GM23338 (cell line): ENCODE measurements around the gene RAB11A. TPM values are rescaled to one million over a fixed set of nuclear protein-coding genes. Genes with fewer than 3 reads are reported as not detected.

ENCODE experiments used
- ATAC-seq: fragments of 200-7000 bp; cut with Tn5 transposase; 3 replicates; pipeline ENCODE4 v1.9.1; 2020
- DNase-seq: peaks from one replicate; pipeline ENCODE4 v3.0.0-alpha.2; 2015; ENCODE audit warnings: low spot score
- H2AFZ ChIP-seq: fragments of 200-600 bp; sonication (generic); 2 replicates; pipeline ENCODE4 v1.8.0; 2016; ENCODE audit warnings: antibody characterized with exemption, mild to moderate bottlenecking, moderate library complexity
- H3F3A ChIP-seq: fragments of 200-600 bp; sonication (generic); replicated peaks from 2 replicates; pipeline ENCODE4 v1.8.0; 2017; ENCODE audit warnings: antibody characterized with exemption, mixed run types, low read depth
- H3K27ac ChIP-seq: fragments of 200-600 bp; sonication (generic); 2 replicates; pipeline ENCODE4 v1.6.1; 2016; ENCODE audit warnings: low read depth
- H3K27me3 ChIP-seq: fragments of 200-600 bp; sonication (generic); 2 replicates; pipeline ENCODE4 v1.8.0; 2016; ENCODE audit warnings: mild to moderate bottlenecking, mixed run types, moderate library complexity; ENCODE audit not compliant: insufficient read depth
- H3K36me3 ChIP-seq: fragments of 200-600 bp; sonication (generic); 2 replicates; pipeline ENCODE4 v1.8.0; 2016; ENCODE audit warnings: mild to moderate bottlenecking; ENCODE audit not compliant: insufficient read depth
- H3K4me1 ChIP-seq: fragments of 200-600 bp; sonication (generic); 2 replicates; pipeline ENCODE4 v1.8.0; 2016; ENCODE audit warnings: mild to moderate bottlenecking, moderate library complexity; ENCODE audit not compliant: insufficient read depth
- H3K4me2 ChIP-seq: fragments of 200-600 bp; sonication (generic); 2 replicates; pipeline ENCODE4 v1.7.1; 2017; ENCODE audit warnings: mixed run types
- H3K4me3 ChIP-seq: fragments of 200-600 bp; sonication (generic); 2 replicates; pipeline ENCODE4 v1.6.1; 2016; ENCODE audit warnings: mixed run types
- H3K79me2 ChIP-seq: fragments of 200-600 bp; sonication (generic); replicated peaks from 2 replicates; pipeline ENCODE4 v1.8.0; 2017; ENCODE audit warnings: mild to moderate bottlenecking; ENCODE audit not compliant: insufficient read depth
- H3K9me2 ChIP-seq: fragments of 200-600 bp; sonication (generic); 2 replicates; pipeline ENCODE4 v1.8.0; 2017; ENCODE audit not compliant: insufficient read depth
- H4K20me1 ChIP-seq: fragments of 200-600 bp; sonication (generic); replicated peaks from 2 replicates; pipeline ENCODE4 v1.8.0; 2017; ENCODE audit warnings: mild to moderate bottlenecking; ENCODE audit not compliant: insufficient read depth
- H3K27ac Mint-ChIP-seq: 2 replicates; pipeline ENCODE4 v1.8.0; 2020; ENCODE audit warnings: inconsistent platforms, mild to moderate bottlenecking, moderate library complexity, mixed read lengths
- H3K27me3 Mint-ChIP-seq: 3 replicates; pipeline ENCODE4 v1.8.0; 2022; ENCODE audit warnings: low read depth, mild to moderate bottlenecking, moderate library complexity, mixed read lengths, inconsistent platforms; ENCODE audit not compliant: insufficient read depth, poor library complexity
- H3K36me3 Mint-ChIP-seq: 3 replicates; pipeline ENCODE4 v1.8.0; 2021; ENCODE audit warnings: low read depth, mild to moderate bottlenecking, inconsistent platforms, moderate library complexity, mixed read lengths
- H3K4me1 Mint-ChIP-seq: 3 replicates; pipeline ENCODE4 v1.8.0; 2020; ENCODE audit warnings: mild to moderate bottlenecking, inconsistent platforms, mixed read lengths
- H3K4me3 Mint-ChIP-seq: 3 replicates; pipeline ENCODE4 v1.8.0; 2021; ENCODE audit warnings: moderate library complexity, mild to moderate bottlenecking, inconsistent platforms, mixed read lengths
- H3K9me3 Mint-ChIP-seq: 3 replicates; pipeline ENCODE4 v1.8.0; 2020; ENCODE audit warnings: moderate library complexity, mild to moderate bottlenecking, inconsistent platforms, mixed read lengths
- CREB1 ChIP-seq: fragments of 250-450 bp; sonication (Bioruptor Pico); IDR thresholded peaks from 2 replicates; pipeline ENCODE4 v1.5.0; 2020; ENCODE audit warnings: low read depth, mild to moderate bottlenecking, moderate library complexity
- CTCF ChIP-seq, 2 experiments: fragments of 200-600 bp in 1 of 2; sonication (generic) in 1 of 2; conservative IDR thresholded peaks; 2 replicates each; pipeline versions ENCODE4 v1.5.1 to v1.6.1; 2016 to 2017; ENCODE audit warnings: antibody characterized with exemption in 2 of 2, low read depth in 2 of 2, mild to moderate bottlenecking in 2 of 2, moderate library complexity in 1 of 2
- ETS1 ChIP-seq: IDR thresholded peaks from 2 replicates; pipeline ENCODE4 v1.6.1; 2016; ENCODE audit warnings: antibody characterized with exemption
- EZH2 ChIP-seq: fragments of 200-600 bp; sonication (generic); IDR thresholded peaks from one replicate; pipeline ENCODE4 v1.8.0; 2017; ENCODE audit warnings: antibody characterized with exemption, mild to moderate bottlenecking, low read depth; ENCODE audit not compliant: unreplicated experiment
- EZH2phosphoT487 ChIP-seq: fragments of 200-600 bp; sonication (generic); IDR thresholded peaks from one replicate; pipeline ENCODE4 v1.8.1; 2018; ENCODE audit warnings: antibody characterized with exemption; ENCODE audit not compliant: unreplicated experiment
- JUNB ChIP-seq: IDR thresholded peaks from one replicate; pipeline ENCODE4 v1.6.1; 2016; ENCODE audit warnings: antibody characterized with exemption; ENCODE audit not compliant: unreplicated experiment
- NANOG ChIP-seq: IDR thresholded peaks from 2 replicates; pipeline ENCODE4 v1.6.1; 2016; ENCODE audit warnings: antibody characterized with exemption, borderline replicate concordance
- POLR2AphosphoS5 ChIP-seq: IDR thresholded peaks from 2 replicates; pipeline ENCODE4 v1.6.1; 2016; ENCODE audit warnings: antibody characterized with exemption, low read depth
- STAT1 ChIP-seq: IDR thresholded peaks from one replicate; pipeline ENCODE4 v1.6.1; 2016; ENCODE audit warnings: antibody characterized with exemption; ENCODE audit not compliant: unreplicated experiment
- ZNF114 ChIP-seq: fragments of 250-450 bp; sonication (Bioruptor Pico); IDR thresholded peaks from 2 replicates; pipeline ENCODE4 v1.5.0; 2020; ENCODE audit warnings: mild to moderate bottlenecking, moderate library complexity
- ZNF331 ChIP-seq: fragments of 250-450 bp; sonication (Bioruptor Pico); IDR thresholded peaks from 2 replicates; pipeline ENCODE4 v1.5.0; 2020; ENCODE audit warnings: low read depth, mild to moderate bottlenecking, moderate library complexity
- polyA plus RNA-seq: library from polyadenylated mRNA; unstranded; fragments of >200 nt; fragmentation: Nextera tagmentation; extraction: Ambion mirVana; gene quantifications from 2 replicates; pipeline ENCODE4 v1.2.1, GENCODE V29; 2016
- total RNA-seq: library from RNA; depleted of rRNA; stranded (reverse); fragments of >200 nt; shearing (Covaris generic); gene quantifications from 2 replicates; pipeline ENCODE4 v1.2.3, GENCODE V29; 2014
- TF ChIP-seq, protein P1 (sequence below): IDR thresholded peaks from one replicate; pipeline ENCODE4 v1.6.1; 2018; ENCODE audit warnings: antibody characterized with exemption; ENCODE audit not compliant: unreplicated experiment
- TF ChIP-seq, protein P2 (sequence below): fragments of 250-450 bp; sonication (Bioruptor Pico); IDR thresholded peaks from 2 replicates; pipeline ENCODE4 v1.5.0; 2020; ENCODE audit warnings: mild to moderate bottlenecking, moderate library complexity

RAB11A gene
- total and polyA plus RNA-seq, 2 experiments from 2014 or later = 251 to 369 TPM

DNA sequence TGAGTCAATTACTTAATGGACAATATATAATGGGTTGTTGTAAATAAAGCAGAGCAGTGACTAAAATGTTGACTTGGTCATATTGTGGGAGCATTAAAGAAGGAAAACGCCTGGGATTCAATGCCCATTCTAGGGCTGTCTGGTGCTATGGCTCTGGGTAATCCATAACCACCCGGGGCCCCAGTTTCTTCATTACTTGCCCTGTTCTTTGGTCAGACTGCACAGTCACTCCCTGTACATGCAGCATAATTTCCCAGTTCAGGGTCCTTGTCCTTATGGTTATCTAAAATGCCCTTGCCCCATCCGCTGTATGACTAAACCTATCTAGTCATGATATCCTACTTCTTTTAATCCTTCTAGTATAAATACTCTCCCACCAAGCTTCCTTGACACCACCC, 49.7 kb upstream of the RAB11A start:
- ATAC-seq = no peak

More for the DNA sequence above, 49.7 kb upstream of the RAB11A start:
- H3K4me1 ChIP-seq = no peaks in the 10 kb centered on the region
- H3K9me2 ChIP-seq = no peaks in the 10 kb centered on the region
- H3K4me3 ChIP-seq = no peak overlapping the region
- no peaks in the 10 kb centered on the region for H3F3A ChIP-seq
- H3K4me2 ChIP-seq = no peak overlapping the region
- no peaks in the 10 kb centered on the region for H4K20me1 ChIP-seq
- DNase-seq = no peak
- no peaks in the 10 kb centered on the region for H3K36me3 ChIP-seq
- H3K36me3 Mint-ChIP-seq = no peaks in the 10 kb centered on the region
- TF ChIP-seq NANOG (no peak), EZH2phosphoT487 (no peak), CREB1 (CRISPR knock-in tag) (no peak), STAT1 (no peak), JUNB (no peak), ZNF331 (no peak), ETS1 (no peak), ZNF114 (CRISPR knock-in tag) (no peak), CTCF (conservative IDR thresholded peaks at IDR 0.05; ENCODE audit: low read depth in 2 of 2) (no peak), POLR2AphosphoS5 (no peak), EZH2 (no peak)
- TF ChIP-seq, protein P1, sequence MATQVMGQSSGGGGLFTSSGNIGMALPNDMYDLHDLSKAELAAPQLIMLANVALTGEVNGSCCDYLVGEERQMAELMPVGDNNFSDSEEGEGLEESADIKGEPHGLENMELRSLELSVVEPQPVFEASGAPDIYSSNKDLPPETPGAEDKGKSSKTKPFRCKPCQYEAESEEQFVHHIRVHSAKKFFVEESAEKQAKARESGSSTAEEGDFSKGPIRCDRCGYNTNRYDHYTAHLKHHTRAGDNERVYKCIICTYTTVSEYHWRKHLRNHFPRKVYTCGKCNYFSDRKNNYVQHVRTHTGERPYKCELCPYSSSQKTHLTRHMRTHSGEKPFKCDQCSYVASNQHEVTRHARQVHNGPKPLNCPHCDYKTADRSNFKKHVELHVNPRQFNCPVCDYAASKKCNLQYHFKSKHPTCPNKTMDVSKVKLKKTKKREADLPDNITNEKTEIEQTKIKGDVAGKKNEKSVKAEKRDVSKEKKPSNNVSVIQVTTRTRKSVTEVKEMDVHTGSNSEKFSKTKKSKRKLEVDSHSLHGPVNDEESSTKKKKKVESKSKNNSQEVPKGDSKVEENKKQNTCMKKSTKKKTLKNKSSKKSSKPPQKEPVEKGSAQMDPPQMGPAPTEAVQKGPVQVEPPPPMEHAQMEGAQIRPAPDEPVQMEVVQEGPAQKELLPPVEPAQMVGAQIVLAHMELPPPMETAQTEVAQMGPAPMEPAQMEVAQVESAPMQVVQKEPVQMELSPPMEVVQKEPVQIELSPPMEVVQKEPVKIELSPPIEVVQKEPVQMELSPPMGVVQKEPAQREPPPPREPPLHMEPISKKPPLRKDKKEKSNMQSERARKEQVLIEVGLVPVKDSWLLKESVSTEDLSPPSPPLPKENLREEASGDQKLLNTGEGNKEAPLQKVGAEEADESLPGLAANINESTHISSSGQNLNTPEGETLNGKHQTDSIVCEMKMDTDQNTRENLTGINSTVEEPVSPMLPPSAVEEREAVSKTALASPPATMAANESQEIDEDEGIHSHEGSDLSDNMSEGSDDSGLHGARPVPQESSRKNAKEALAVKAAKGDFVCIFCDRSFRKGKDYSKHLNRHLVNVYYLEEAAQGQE = no peak
- TF ChIP-seq, protein P2, sequence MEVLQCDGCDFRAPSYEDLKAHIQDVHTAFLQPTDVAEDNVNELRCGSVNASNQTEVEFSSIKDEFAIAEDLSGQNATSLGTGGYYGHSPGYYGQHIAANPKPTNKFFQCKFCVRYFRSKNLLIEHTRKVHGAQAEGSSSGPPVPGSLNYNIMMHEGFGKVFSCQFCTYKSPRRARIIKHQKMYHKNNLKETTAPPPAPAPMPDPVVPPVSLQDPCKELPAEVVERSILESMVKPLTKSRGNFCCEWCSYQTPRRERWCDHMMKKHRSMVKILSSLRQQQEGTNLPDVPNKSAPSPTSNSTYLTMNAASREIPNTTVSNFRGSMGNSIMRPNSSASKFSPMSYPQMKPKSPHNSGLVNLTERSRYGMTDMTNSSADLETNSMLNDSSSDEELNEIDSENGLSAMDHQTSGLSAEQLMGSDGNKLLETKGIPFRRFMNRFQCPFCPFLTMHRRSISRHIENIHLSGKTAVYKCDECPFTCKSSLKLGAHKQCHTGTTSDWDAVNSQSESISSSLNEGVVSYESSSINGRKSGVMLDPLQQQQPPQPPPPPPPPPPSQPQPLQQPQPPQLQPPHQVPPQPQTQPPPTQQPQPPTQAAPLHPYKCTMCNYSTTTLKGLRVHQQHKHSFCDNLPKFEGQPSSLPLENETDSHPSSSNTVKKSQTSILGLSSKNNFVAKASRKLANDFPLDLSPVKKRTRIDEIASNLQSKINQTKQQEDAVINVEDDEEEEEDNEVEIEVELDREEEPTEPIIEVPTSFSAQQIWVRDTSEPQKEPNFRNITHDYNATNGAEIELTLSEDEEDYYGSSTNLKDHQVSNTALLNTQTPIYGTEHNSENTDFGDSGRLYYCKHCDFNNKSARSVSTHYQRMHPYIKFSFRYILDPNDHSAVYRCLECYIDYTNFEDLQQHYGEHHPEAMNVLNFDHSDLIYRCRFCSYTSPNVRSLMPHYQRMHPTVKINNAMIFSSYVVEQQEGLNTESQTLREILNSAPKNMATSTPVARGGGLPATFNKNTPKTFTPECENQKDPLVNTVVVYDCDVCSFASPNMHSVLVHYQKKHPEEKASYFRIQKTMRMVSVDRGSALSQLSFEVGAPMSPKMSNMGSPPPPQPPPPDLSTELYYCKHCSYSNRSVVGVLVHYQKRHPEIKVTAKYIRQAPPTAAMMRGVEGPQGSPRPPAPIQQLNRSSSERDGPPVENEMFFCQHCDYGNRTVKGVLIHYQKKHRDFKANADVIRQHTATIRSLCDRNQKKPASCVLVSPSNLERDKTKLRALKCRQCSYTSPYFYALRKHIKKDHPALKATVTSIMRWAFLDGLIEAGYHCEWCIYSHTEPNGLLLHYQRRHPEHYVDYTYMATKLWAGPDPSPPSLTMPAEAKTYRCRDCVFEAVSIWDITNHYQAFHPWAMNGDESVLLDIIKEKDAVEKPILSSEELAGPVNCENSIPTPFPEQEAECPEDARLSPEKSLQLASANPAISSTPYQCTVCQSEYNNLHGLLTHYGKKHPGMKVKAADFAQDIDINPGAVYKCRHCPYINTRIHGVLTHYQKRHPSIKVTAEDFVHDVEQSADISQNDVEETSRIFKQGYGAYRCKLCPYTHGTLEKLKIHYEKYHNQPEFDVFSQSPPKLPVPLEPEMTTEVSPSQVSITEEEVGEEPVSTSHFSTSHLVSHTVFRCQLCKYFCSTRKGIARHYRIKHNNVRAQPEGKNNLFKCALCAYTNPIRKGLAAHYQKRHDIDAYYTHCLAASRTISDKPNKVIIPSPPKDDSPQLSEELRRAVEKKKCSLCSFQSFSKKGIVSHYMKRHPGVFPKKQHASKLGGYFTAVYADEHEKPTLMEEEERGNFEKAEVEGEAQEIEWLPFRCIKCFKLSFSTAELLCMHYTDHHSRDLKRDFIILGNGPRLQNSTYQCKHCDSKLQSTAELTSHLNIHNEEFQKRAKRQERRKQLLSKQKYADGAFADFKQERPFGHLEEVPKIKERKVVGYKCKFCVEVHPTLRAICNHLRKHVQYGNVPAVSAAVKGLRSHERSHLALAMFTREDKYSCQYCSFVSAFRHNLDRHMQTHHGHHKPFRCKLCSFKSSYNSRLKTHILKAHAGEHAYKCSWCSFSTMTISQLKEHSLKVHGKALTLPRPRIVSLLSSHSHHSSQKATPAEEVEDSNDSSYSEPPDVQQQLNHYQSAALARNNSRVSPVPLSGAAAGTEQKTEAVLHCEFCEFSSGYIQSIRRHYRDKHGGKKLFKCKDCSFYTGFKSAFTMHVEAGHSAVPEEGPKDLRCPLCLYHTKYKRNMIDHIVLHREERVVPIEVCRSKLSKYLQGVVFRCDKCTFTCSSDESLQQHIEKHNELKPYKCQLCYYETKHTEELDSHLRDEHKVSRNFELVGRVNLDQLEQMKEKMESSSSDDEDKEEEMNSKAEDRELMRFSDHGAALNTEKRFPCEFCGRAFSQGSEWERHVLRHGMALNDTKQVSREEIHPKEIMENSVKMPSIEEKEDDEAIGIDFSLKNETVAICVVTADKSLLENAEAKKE (CRISPR knock-in tag) = no peak
- no peaks in the 10 kb centered on the region for H3K27me3 Mint-ChIP-seq
- H3K27ac Mint-ChIP-seq = no peak overlapping the region
- peaks cover 6% of the 10 kb centered on the region; the same call in 2 of the 3 replicates for H3K4me1 Mint-ChIP-seq
- H3K4me3 Mint-ChIP-seq = no peak overlapping the region
- no peak overlapping the region for H3K27ac ChIP-seq
- no peaks in the 10 kb centered on the region for H3K9me3 Mint-ChIP-seq
- H2AFZ ChIP-seq = no peak overlapping the region
- no peaks in the 10 kb centered on the region for H3K27me3 ChIP-seq
- H3K79me2 ChIP-seq = no peaks in the 10 kb centered on the region
